HG03159 (cell line): ENCODE data around the gene ADAT3.

Experiments used
- ATAC-seq: cut with Tn5 transposase; IDR thresholded peaks from one replicate; pipeline ENCODE4 v1.9.1; 2021; ENCODE audit warnings: mild to moderate bottlenecking, moderate library complexity; ENCODE audit not compliant: unreplicated experiment

Gene ADAT3

GRCh38 chr19:1905110-1905862, at the start of gene ADAT3, which contains the start of gene SCAMP4:
Gene ADAT3 (plus strand): TSS chr19:1905399. CDS start chr19:1912048, 6,649 bp downstream.
Gene SCAMP4 (plus strand): TSS chr19:1905399. CDS start chr19:1915020, 9,621 bp downstream.
- ATAC-seq, result peak; percentile 79

GRCh38 chr19:1855828-1856255, 49.4 kb upstream of the ADAT3 start:
- ATAC-seq, result peak; percentile 5

GRCh38 chr19:1856345-1856697, 48.9 kb upstream of the ADAT3 start:
- no peak for ATAC-seq

GRCh38 chr19:1856698-1857603, 48.2 kb upstream of the ADAT3 start:
- ATAC-seq, result peak; percentile 35

- ATAC-seq, result no peak
These were observed 47.4 kb upstream of the ADAT3 start for GRCh38 chr19:1857648-1858326.

- no peak for ATAC-seq
These were observed 46.7 kb upstream of the ADAT3 start for GRCh38 chr19:1858412-1859081.

GRCh38 chr19:1859331-1859781, 45.8 kb upstream of the ADAT3 start:
- ATAC-seq, result no peak

GRCh38 chr19:1860042-1860775, 45.0 kb upstream of the ADAT3 start:
- no peak for ATAC-seq

GRCh38 chr19:1860821-1861598, 44.2 kb upstream of the ADAT3 start:
- no peak for ATAC-seq

GRCh38 chr19:1861599-1862031, 43.6 kb upstream of the ADAT3 start:
- no peak for ATAC-seq

GRCh38 chr19:1862068-1862423, 43.2 kb upstream of the ADAT3 start:
- ATAC-seq, result no peak

- ATAC-seq, result peak; percentile 0
These were observed 42.5 kb upstream of the ADAT3 start for GRCh38 chr19:1862424-1863327.

GRCh38 chr19:1863328-1863637, 41.9 kb upstream of the ADAT3 start, which contains the start of gene KLF16:
Gene KLF16 (minus strand): TSS chr19:1863579. CDS start chr19:1863497, 82 bp downstream.
- peak; percentile 1 for ATAC-seq

- ATAC-seq, result peak; percentile 50
These were observed 41.3 kb upstream of the ADAT3 start for GRCh38 chr19:1863638-1864479.

GRCh38 chr19:1864480-1865171, 40.6 kb upstream of the ADAT3 start:
- peak; percentile 33 for ATAC-seq

- no peak for ATAC-seq
These were observed 39.8 kb upstream of the ADAT3 start for GRCh38 chr19:1865172-1866010.
